GM23338 (cell line): ENCODE measurements around the gene ERC2. TPM values are rescaled to one million over a fixed set of nuclear protein-coding genes. Genes with fewer than 3 reads are reported as not detected.

Experiments used
- ATAC-seq: fragments of 200-7000 bp; cut with Tn5 transposase; 3 replicates; pipeline ENCODE4 v1.9.1; 2020
- DNase-seq: peaks from one replicate; pipeline ENCODE4 v3.0.0-alpha.2; 2015; ENCODE audit warnings: low spot score
- H2AFZ ChIP-seq: fragments of 200-600 bp; sonication (generic); 2 replicates; pipeline ENCODE4 v1.8.0; 2016; ENCODE audit warnings: antibody characterized with exemption, mild to moderate bottlenecking, moderate library complexity
- H3F3A ChIP-seq: fragments of 200-600 bp; sonication (generic); replicated peaks from 2 replicates; pipeline ENCODE4 v1.8.0; 2017; ENCODE audit warnings: antibody characterized with exemption, mixed run types, low read depth
- H3K27ac ChIP-seq: fragments of 200-600 bp; sonication (generic); 2 replicates; pipeline ENCODE4 v1.6.1; 2016; ENCODE audit warnings: low read depth
- H3K27me3 ChIP-seq: fragments of 200-600 bp; sonication (generic); 2 replicates; pipeline ENCODE4 v1.8.0; 2016; ENCODE audit warnings: mild to moderate bottlenecking, mixed run types, moderate library complexity; ENCODE audit not compliant: insufficient read depth
- H3K36me3 ChIP-seq: fragments of 200-600 bp; sonication (generic); 2 replicates; pipeline ENCODE4 v1.8.0; 2016; ENCODE audit warnings: mild to moderate bottlenecking; ENCODE audit not compliant: insufficient read depth
- H3K4me1 ChIP-seq: fragments of 200-600 bp; sonication (generic); 2 replicates; pipeline ENCODE4 v1.8.0; 2016; ENCODE audit warnings: mild to moderate bottlenecking, moderate library complexity; ENCODE audit not compliant: insufficient read depth
- H3K4me2 ChIP-seq: fragments of 200-600 bp; sonication (generic); 2 replicates; pipeline ENCODE4 v1.7.1; 2017; ENCODE audit warnings: mixed run types
- H3K4me3 ChIP-seq: fragments of 200-600 bp; sonication (generic); 2 replicates; pipeline ENCODE4 v1.6.1; 2016; ENCODE audit warnings: mixed run types
- H3K79me2 ChIP-seq: fragments of 200-600 bp; sonication (generic); replicated peaks from 2 replicates; pipeline ENCODE4 v1.8.0; 2017; ENCODE audit warnings: mild to moderate bottlenecking; ENCODE audit not compliant: insufficient read depth
- H3K9me2 ChIP-seq: fragments of 200-600 bp; sonication (generic); 2 replicates; pipeline ENCODE4 v1.8.0; 2017; ENCODE audit not compliant: insufficient read depth
- H4K20me1 ChIP-seq: fragments of 200-600 bp; sonication (generic); replicated peaks from 2 replicates; pipeline ENCODE4 v1.8.0; 2017; ENCODE audit warnings: mild to moderate bottlenecking; ENCODE audit not compliant: insufficient read depth
- H3K27ac Mint-ChIP-seq: 2 replicates; pipeline ENCODE4 v1.8.0; 2020; ENCODE audit warnings: inconsistent platforms, mild to moderate bottlenecking, moderate library complexity, mixed read lengths
- H3K27me3 Mint-ChIP-seq: 3 replicates; pipeline ENCODE4 v1.8.0; 2022; ENCODE audit warnings: low read depth, mild to moderate bottlenecking, moderate library complexity, mixed read lengths, inconsistent platforms; ENCODE audit not compliant: insufficient read depth, poor library complexity
- H3K36me3 Mint-ChIP-seq: 3 replicates; pipeline ENCODE4 v1.8.0; 2021; ENCODE audit warnings: low read depth, mild to moderate bottlenecking, inconsistent platforms, moderate library complexity, mixed read lengths
- H3K4me1 Mint-ChIP-seq: 3 replicates; pipeline ENCODE4 v1.8.0; 2020; ENCODE audit warnings: mild to moderate bottlenecking, inconsistent platforms, mixed read lengths
- H3K4me3 Mint-ChIP-seq: 3 replicates; pipeline ENCODE4 v1.8.0; 2021; ENCODE audit warnings: moderate library complexity, mild to moderate bottlenecking, inconsistent platforms, mixed read lengths
- H3K9me3 Mint-ChIP-seq: 3 replicates; pipeline ENCODE4 v1.8.0; 2020; ENCODE audit warnings: moderate library complexity, mild to moderate bottlenecking, inconsistent platforms, mixed read lengths
- CREB1 ChIP-seq: fragments of 250-450 bp; sonication (Bioruptor Pico); IDR thresholded peaks from 2 replicates; pipeline ENCODE4 v1.5.0; 2020; ENCODE audit warnings: low read depth, mild to moderate bottlenecking, moderate library complexity
- EZH2 ChIP-seq: fragments of 200-600 bp; sonication (generic); IDR thresholded peaks from one replicate; pipeline ENCODE4 v1.8.0; 2017; ENCODE audit warnings: antibody characterized with exemption, mild to moderate bottlenecking, low read depth; ENCODE audit not compliant: unreplicated experiment
- EZH2phosphoT487 ChIP-seq: fragments of 200-600 bp; sonication (generic); IDR thresholded peaks from one replicate; pipeline ENCODE4 v1.8.1; 2018; ENCODE audit warnings: antibody characterized with exemption; ENCODE audit not compliant: unreplicated experiment
- JUNB ChIP-seq: IDR thresholded peaks from one replicate; pipeline ENCODE4 v1.6.1; 2016; ENCODE audit warnings: antibody characterized with exemption; ENCODE audit not compliant: unreplicated experiment
- NANOG ChIP-seq: IDR thresholded peaks from 2 replicates; pipeline ENCODE4 v1.6.1; 2016; ENCODE audit warnings: antibody characterized with exemption, borderline replicate concordance
- POLR2AphosphoS5 ChIP-seq: IDR thresholded peaks from 2 replicates; pipeline ENCODE4 v1.6.1; 2016; ENCODE audit warnings: antibody characterized with exemption, low read depth
- STAT1 ChIP-seq: IDR thresholded peaks from one replicate; pipeline ENCODE4 v1.6.1; 2016; ENCODE audit warnings: antibody characterized with exemption; ENCODE audit not compliant: unreplicated experiment
- ZNF114 ChIP-seq: fragments of 250-450 bp; sonication (Bioruptor Pico); IDR thresholded peaks from 2 replicates; pipeline ENCODE4 v1.5.0; 2020; ENCODE audit warnings: mild to moderate bottlenecking, moderate library complexity
- ZNF331 ChIP-seq: fragments of 250-450 bp; sonication (Bioruptor Pico); IDR thresholded peaks from 2 replicates; pipeline ENCODE4 v1.5.0; 2020; ENCODE audit warnings: low read depth, mild to moderate bottlenecking, moderate library complexity
- polyA plus RNA-seq: library from polyadenylated mRNA; unstranded; fragments of >200 nt; fragmentation: Nextera tagmentation; extraction: Ambion mirVana; gene quantifications from 2 replicates; pipeline ENCODE4 v1.2.1, GENCODE V29; 2016
- total RNA-seq: library from RNA; depleted of rRNA; stranded (reverse); fragments of >200 nt; shearing (Covaris generic); gene quantifications from 2 replicates; pipeline ENCODE4 v1.2.3, GENCODE V29; 2014
- TF ChIP-seq, protein P1 (sequence below): IDR thresholded peaks from one replicate; pipeline ENCODE4 v1.6.1; 2018; ENCODE audit warnings: antibody characterized with exemption; ENCODE audit not compliant: unreplicated experiment
- TF ChIP-seq, protein P2 (sequence below), 2 experiments: fragments of 200-600 bp in 1 of 2; sonication (generic) in 1 of 2; conservative IDR thresholded peaks; 2 replicates each; pipeline versions ENCODE4 v1.5.1 to v1.6.1; 2016 to 2017; ENCODE audit warnings: antibody characterized with exemption in 2 of 2, low read depth in 2 of 2, mild to moderate bottlenecking in 2 of 2, moderate library complexity in 1 of 2
- TF ChIP-seq, protein P3 (sequence below): IDR thresholded peaks from 2 replicates; pipeline ENCODE4 v1.6.1; 2016; ENCODE audit warnings: antibody characterized with exemption
- TF ChIP-seq, protein P4 (sequence below): fragments of 250-450 bp; sonication (Bioruptor Pico); IDR thresholded peaks from 2 replicates; pipeline ENCODE4 v1.5.0; 2020; ENCODE audit warnings: mild to moderate bottlenecking, moderate library complexity

Gene ERC2
- total and polyA plus RNA-seq, 2 experiments from 2014 or later = 11.8 to 13.7 TPM

DNA sequence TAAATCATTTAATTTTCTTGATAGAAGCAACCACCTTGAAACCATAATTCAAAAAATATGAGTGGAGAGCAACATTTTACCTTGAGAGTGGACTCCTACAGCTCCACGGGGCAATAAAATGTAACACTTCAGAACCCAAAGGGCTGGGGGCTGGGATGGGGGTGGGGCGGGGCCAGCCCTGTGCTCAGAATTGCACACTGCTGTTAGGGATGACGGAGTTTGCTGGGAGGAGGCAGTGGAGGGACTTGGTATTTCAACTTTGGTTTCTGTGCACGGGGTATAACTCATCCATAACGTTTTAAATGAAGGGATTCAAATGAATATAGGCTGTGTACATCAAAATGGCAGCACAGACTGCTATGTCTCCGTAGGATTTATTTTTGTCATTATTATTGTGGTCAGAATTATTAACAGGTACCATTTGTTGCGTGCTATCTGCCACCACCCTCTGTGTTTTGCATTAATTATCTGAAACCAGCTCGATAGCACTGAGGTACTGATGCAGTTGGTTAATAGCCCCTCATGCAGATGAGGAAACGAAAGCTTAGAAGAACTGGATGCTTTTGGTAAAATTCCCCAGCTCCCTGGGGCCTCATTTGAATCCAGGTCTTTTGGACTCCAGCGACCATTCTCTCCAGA is 951.8 kb downstream of the ERC2 start:
- ATAC-seq = no peak

More for the DNA sequence above, 951.8 kb downstream of the ERC2 start:
- no peaks in the 10 kb centered on the region for H3K79me2 ChIP-seq
- H2AFZ ChIP-seq = no peak overlapping the region
- Mint-ChIP-seq H3K4me3 (no peak overlapping the region), H3K27me3 (peaks cover 5% of the 10 kb centered on the region), H3K4me1 (peaks cover 56% of the 10 kb centered on the region), H3K27ac (no peak overlapping the region), H3K9me3 (no peaks in the 10 kb centered on the region), H3K36me3 (no peaks in the 10 kb centered on the region)
- H3K4me1 ChIP-seq = peaks cover 39% of the 10 kb centered on the region
- 0 out of 2 replicates have a peak overlapping the region, but pooled peaks have one; percentile 43 for H3K4me2 ChIP-seq
- no peak overlapping the region for H3K27ac ChIP-seq
- H3K36me3 ChIP-seq = no peaks in the 10 kb centered on the region
- no peak for DNase-seq
- no peaks in the 10 kb centered on the region for H4K20me1 ChIP-seq
- no peak overlapping the region for H3K4me3 ChIP-seq
- TF ChIP-seq NANOG = no peak
- no peak for TF ChIP-seq ZNF114
- TF ChIP-seq POLR2AphosphoS5 = no peak
- TF ChIP-seq, protein P1, sequence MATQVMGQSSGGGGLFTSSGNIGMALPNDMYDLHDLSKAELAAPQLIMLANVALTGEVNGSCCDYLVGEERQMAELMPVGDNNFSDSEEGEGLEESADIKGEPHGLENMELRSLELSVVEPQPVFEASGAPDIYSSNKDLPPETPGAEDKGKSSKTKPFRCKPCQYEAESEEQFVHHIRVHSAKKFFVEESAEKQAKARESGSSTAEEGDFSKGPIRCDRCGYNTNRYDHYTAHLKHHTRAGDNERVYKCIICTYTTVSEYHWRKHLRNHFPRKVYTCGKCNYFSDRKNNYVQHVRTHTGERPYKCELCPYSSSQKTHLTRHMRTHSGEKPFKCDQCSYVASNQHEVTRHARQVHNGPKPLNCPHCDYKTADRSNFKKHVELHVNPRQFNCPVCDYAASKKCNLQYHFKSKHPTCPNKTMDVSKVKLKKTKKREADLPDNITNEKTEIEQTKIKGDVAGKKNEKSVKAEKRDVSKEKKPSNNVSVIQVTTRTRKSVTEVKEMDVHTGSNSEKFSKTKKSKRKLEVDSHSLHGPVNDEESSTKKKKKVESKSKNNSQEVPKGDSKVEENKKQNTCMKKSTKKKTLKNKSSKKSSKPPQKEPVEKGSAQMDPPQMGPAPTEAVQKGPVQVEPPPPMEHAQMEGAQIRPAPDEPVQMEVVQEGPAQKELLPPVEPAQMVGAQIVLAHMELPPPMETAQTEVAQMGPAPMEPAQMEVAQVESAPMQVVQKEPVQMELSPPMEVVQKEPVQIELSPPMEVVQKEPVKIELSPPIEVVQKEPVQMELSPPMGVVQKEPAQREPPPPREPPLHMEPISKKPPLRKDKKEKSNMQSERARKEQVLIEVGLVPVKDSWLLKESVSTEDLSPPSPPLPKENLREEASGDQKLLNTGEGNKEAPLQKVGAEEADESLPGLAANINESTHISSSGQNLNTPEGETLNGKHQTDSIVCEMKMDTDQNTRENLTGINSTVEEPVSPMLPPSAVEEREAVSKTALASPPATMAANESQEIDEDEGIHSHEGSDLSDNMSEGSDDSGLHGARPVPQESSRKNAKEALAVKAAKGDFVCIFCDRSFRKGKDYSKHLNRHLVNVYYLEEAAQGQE = no peak
- TF ChIP-seq, protein P2, sequence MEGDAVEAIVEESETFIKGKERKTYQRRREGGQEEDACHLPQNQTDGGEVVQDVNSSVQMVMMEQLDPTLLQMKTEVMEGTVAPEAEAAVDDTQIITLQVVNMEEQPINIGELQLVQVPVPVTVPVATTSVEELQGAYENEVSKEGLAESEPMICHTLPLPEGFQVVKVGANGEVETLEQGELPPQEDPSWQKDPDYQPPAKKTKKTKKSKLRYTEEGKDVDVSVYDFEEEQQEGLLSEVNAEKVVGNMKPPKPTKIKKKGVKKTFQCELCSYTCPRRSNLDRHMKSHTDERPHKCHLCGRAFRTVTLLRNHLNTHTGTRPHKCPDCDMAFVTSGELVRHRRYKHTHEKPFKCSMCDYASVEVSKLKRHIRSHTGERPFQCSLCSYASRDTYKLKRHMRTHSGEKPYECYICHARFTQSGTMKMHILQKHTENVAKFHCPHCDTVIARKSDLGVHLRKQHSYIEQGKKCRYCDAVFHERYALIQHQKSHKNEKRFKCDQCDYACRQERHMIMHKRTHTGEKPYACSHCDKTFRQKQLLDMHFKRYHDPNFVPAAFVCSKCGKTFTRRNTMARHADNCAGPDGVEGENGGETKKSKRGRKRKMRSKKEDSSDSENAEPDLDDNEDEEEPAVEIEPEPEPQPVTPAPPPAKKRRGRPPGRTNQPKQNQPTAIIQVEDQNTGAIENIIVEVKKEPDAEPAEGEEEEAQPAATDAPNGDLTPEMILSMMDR (conservative IDR thresholded peaks at IDR 0.05; ENCODE audit: low read depth in 2 of 2) = no peak
- no peak for TF ChIP-seq JUNB
- TF ChIP-seq, protein P3, sequence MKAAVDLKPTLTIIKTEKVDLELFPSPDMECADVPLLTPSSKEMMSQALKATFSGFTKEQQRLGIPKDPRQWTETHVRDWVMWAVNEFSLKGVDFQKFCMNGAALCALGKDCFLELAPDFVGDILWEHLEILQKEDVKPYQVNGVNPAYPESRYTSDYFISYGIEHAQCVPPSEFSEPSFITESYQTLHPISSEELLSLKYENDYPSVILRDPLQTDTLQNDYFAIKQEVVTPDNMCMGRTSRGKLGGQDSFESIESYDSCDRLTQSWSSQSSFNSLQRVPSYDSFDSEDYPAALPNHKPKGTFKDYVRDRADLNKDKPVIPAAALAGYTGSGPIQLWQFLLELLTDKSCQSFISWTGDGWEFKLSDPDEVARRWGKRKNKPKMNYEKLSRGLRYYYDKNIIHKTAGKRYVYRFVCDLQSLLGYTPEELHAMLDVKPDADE = no peak
- no peak for TF ChIP-seq ZNF331 (CRISPR knock-in tag)
- TF ChIP-seq EZH2phosphoT487 = no peak
- no peak for TF ChIP-seq CREB1 (CRISPR knock-in tag)
- TF ChIP-seq, protein P4, sequence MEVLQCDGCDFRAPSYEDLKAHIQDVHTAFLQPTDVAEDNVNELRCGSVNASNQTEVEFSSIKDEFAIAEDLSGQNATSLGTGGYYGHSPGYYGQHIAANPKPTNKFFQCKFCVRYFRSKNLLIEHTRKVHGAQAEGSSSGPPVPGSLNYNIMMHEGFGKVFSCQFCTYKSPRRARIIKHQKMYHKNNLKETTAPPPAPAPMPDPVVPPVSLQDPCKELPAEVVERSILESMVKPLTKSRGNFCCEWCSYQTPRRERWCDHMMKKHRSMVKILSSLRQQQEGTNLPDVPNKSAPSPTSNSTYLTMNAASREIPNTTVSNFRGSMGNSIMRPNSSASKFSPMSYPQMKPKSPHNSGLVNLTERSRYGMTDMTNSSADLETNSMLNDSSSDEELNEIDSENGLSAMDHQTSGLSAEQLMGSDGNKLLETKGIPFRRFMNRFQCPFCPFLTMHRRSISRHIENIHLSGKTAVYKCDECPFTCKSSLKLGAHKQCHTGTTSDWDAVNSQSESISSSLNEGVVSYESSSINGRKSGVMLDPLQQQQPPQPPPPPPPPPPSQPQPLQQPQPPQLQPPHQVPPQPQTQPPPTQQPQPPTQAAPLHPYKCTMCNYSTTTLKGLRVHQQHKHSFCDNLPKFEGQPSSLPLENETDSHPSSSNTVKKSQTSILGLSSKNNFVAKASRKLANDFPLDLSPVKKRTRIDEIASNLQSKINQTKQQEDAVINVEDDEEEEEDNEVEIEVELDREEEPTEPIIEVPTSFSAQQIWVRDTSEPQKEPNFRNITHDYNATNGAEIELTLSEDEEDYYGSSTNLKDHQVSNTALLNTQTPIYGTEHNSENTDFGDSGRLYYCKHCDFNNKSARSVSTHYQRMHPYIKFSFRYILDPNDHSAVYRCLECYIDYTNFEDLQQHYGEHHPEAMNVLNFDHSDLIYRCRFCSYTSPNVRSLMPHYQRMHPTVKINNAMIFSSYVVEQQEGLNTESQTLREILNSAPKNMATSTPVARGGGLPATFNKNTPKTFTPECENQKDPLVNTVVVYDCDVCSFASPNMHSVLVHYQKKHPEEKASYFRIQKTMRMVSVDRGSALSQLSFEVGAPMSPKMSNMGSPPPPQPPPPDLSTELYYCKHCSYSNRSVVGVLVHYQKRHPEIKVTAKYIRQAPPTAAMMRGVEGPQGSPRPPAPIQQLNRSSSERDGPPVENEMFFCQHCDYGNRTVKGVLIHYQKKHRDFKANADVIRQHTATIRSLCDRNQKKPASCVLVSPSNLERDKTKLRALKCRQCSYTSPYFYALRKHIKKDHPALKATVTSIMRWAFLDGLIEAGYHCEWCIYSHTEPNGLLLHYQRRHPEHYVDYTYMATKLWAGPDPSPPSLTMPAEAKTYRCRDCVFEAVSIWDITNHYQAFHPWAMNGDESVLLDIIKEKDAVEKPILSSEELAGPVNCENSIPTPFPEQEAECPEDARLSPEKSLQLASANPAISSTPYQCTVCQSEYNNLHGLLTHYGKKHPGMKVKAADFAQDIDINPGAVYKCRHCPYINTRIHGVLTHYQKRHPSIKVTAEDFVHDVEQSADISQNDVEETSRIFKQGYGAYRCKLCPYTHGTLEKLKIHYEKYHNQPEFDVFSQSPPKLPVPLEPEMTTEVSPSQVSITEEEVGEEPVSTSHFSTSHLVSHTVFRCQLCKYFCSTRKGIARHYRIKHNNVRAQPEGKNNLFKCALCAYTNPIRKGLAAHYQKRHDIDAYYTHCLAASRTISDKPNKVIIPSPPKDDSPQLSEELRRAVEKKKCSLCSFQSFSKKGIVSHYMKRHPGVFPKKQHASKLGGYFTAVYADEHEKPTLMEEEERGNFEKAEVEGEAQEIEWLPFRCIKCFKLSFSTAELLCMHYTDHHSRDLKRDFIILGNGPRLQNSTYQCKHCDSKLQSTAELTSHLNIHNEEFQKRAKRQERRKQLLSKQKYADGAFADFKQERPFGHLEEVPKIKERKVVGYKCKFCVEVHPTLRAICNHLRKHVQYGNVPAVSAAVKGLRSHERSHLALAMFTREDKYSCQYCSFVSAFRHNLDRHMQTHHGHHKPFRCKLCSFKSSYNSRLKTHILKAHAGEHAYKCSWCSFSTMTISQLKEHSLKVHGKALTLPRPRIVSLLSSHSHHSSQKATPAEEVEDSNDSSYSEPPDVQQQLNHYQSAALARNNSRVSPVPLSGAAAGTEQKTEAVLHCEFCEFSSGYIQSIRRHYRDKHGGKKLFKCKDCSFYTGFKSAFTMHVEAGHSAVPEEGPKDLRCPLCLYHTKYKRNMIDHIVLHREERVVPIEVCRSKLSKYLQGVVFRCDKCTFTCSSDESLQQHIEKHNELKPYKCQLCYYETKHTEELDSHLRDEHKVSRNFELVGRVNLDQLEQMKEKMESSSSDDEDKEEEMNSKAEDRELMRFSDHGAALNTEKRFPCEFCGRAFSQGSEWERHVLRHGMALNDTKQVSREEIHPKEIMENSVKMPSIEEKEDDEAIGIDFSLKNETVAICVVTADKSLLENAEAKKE (CRISPR knock-in tag) = no peak
- TF ChIP-seq STAT1 = no peak
- TF ChIP-seq EZH2 = no peak
- 0 out of 2 replicates have a peak, but pooled peaks cover 5% of the 10 kb centered on the region for H3K9me2 ChIP-seq
- H3K27me3 ChIP-seq = no peaks in the 10 kb centered on the region
- no peaks in the 10 kb centered on the region for H3F3A ChIP-seq
